Liver (tissue), 9 donors: ENCODE data around the gene VSIG10L. TPM values are rescaled to one million over a fixed set of nuclear protein-coding genes. Genes with fewer than 3 reads are reported as not detected.

Experiments
- DNase-seq: peaks from one replicate; pipeline ENCODE4 v3.0.0-alpha.2; 2017; ENCODE audit warnings: low spot score
- H3K27ac ChIP-seq, 2 donors: one replicate each; pipeline ENCODE4 v1.7.0; 2013; ENCODE audit warnings: inconsistent platforms in 2 of 2, low read length in 2 of 2, control low read depth in 1 of 2, low read depth in 1 of 2, mild to moderate bottlenecking in 1 of 2
- H3K27me3 ChIP-seq, 4 donors: one replicate each; pipeline versions ENCODE4 v1.6.1 to v1.7.0; 2013; ENCODE audit warnings: low read length in 3 of 4, inconsistent platforms in 1 of 4, mild to moderate bottlenecking in 1 of 4, moderate library complexity in 1 of 4; ENCODE audit not compliant: control insufficient read depth in 4 of 4, insufficient read depth in 4 of 4
- H3K36me3 ChIP-seq, 4 donors: one replicate each; pipeline versions ENCODE4 v1.6.1 to v1.7.0; 2013; ENCODE audit warnings: low read length in 3 of 4, mild to moderate bottlenecking in 3 of 4, low read depth in 1 of 4, moderate library complexity in 1 of 4; ENCODE audit not compliant: control insufficient read depth in 4 of 4, insufficient read depth in 3 of 4
- H3K4me1 ChIP-seq, 4 donors: one replicate each; pipeline versions ENCODE4 v1.6.1 to v1.7.0; 2013; ENCODE audit warnings: low read length in 3 of 4, mild to moderate bottlenecking in 3 of 4, moderate library complexity in 1 of 4; ENCODE audit not compliant: control insufficient read depth in 4 of 4, insufficient read depth in 4 of 4
- H3K4me3 ChIP-seq, 3 donors: one replicate each; pipeline versions ENCODE4 v1.6.1 to v1.7.0; 2013; ENCODE audit warnings: low read length in 3 of 3, control low read depth in 1 of 3, low read depth in 1 of 3, mild to moderate bottlenecking in 1 of 3
- H3K9ac ChIP-seq, 2 donors: one replicate each; pipeline ENCODE4 v1.7.0; 2013; ENCODE audit warnings: low read length in 2 of 2, mild to moderate bottlenecking in 2 of 2, moderate library complexity in 2 of 2, control low read depth in 1 of 2, low read depth in 1 of 2
- H3K9me3 ChIP-seq, 4 donors: one replicate each; pipeline versions ENCODE4 v1.6.1 to v1.7.0; 2013; ENCODE audit warnings: low read length in 3 of 4; ENCODE audit not compliant: control insufficient read depth in 4 of 4
- CTCF ChIP-seq: fragments of 150-350 bp; IDR thresholded peaks from 2 replicates; pipeline ENCODE4 v1.5.1; 2017; ENCODE audit warnings: improper control_type of control experiment, low read depth, low read length; ENCODE audit not compliant: missing input control
- EGR1 ChIP-seq, 2 donors: IDR thresholded peaks; 2 replicates each; pipeline ENCODE4 v1.6.1; 2016 to 2018; ENCODE audit warnings: antibody characterized with exemption in 2 of 2, low read depth in 2 of 2
- FOXA1 ChIP-seq: IDR thresholded peaks from 2 replicates; pipeline ENCODE4 v1.6.1; 2016; ENCODE audit warnings: antibody characterized with exemption
- FOXA2 ChIP-seq: IDR thresholded peaks from 2 replicates; pipeline ENCODE4 v1.6.1; 2016; ENCODE audit warnings: antibody characterized with exemption
- GABPA ChIP-seq, 2 donors: IDR thresholded peaks in 1 of 2; conservative IDR thresholded peaks in 1 of 2; 2 replicates each; pipeline ENCODE4 v1.6.1; 2016; ENCODE audit warnings: antibody characterized with exemption in 2 of 2, mild to moderate bottlenecking in 1 of 2, moderate library complexity in 1 of 2
- HNF4A ChIP-seq, 2 donors: conservative IDR thresholded peaks; 2 replicates each; pipeline ENCODE4 v1.6.1; 2016; ENCODE audit warnings: antibody characterized with exemption in 2 of 2, mild to moderate bottlenecking in 2 of 2
- HNF4G ChIP-seq: IDR thresholded peaks from 2 replicates; pipeline ENCODE4 v1.6.1; 2016; ENCODE audit warnings: antibody characterized with exemption
- JUND ChIP-seq, 2 donors: IDR thresholded peaks; 2 replicates each; pipeline ENCODE4 v1.6.1; 2016; ENCODE audit warnings: antibody characterized with exemption in 2 of 2
- MAX ChIP-seq: IDR thresholded peaks from 2 replicates; pipeline ENCODE4 v1.6.1; 2016; ENCODE audit warnings: antibody characterized with exemption
- NR2F2 ChIP-seq: IDR thresholded peaks from 2 replicates; pipeline ENCODE4 v1.6.1; 2016; ENCODE audit warnings: antibody characterized with exemption
- RAD21 ChIP-seq, 2 donors: IDR thresholded peaks; 2 replicates each; pipeline ENCODE4 v1.6.1; 2016; ENCODE audit warnings: antibody characterized with exemption in 2 of 2, mild to moderate bottlenecking in 2 of 2
- RXRA ChIP-seq, 2 donors: IDR thresholded peaks; 2 replicates each; pipeline ENCODE4 v1.6.1; 2017 to 2018; ENCODE audit warnings: antibody characterized with exemption in 2 of 2, mild to moderate bottlenecking in 1 of 2
- SP1 ChIP-seq: IDR thresholded peaks from 2 replicates; pipeline ENCODE4 v1.6.1; 2018; ENCODE audit warnings: antibody characterized with exemption, mild to moderate bottlenecking
- TAF1 ChIP-seq: conservative IDR thresholded peaks from 2 replicates; pipeline ENCODE4 v1.6.1; 2016; ENCODE audit warnings: antibody characterized with exemption, mild to moderate bottlenecking
- YY1 ChIP-seq: IDR thresholded peaks from 2 replicates; pipeline ENCODE4 v1.6.1; 2016; ENCODE audit warnings: antibody characterized with exemption, mild to moderate bottlenecking
- ZBTB33 ChIP-seq: IDR thresholded peaks from 2 replicates; pipeline ENCODE4 v1.6.1; 2016; ENCODE audit warnings: antibody characterized with exemption
- WGBS: extraction: QIAGEN DNeasy Blood & Tissue Kit; methylation state at CpG from one replicate; pipeline ENCODE4 v1.1.7; 2013; 5-methylcytosine and 5-hydroxymethylcytosine counted together
- polyA plus RNA-seq, 2 donors: library from polyadenylated mRNA; stranded (reverse) in 1 of 2; unstranded in 1 of 2; fragments of 200-250 nt in 1 of 2; fragments of >200 nt in 1 of 2; fragmentation: Nextera tagmentation in 1 of 2; extraction: Ambion mirVana in 1 of 2; gene quantifications; one replicate each; pipeline versions ENCODE4 v1.2.1 to v1.2.3, GENCODE V29; 2013 to 2015
- total RNA-seq, 2 donors: library from RNA; depleted of rRNA; stranded (reverse); fragments of >200 nt; gene quantifications; one replicate each; pipeline ENCODE4 v1.2.3, GENCODE V29; 2014
- TF ChIP-seq, protein P1 (sequence below): IDR thresholded peaks from 2 replicates; pipeline ENCODE4 v1.6.1; 2016; ENCODE audit warnings: antibody characterized with exemption
- TF ChIP-seq, protein P2 (sequence below): IDR thresholded peaks from 2 replicates; pipeline ENCODE4 v1.6.1; 2016; ENCODE audit warnings: antibody characterized with exemption, mild to moderate bottlenecking
- donor health status: healthy.
- donor health status: healthy.
- donor health status: healthy.
- donor health status: healthy.
- donor health status: healthy.

Gene VSIG10L
- total and polyA plus RNA-seq, 4 donors, result 0.60 to 1.8 (median 0.83) TPM

- Histone ChIP-seq H3K27ac (peak overlapping the region; percentile 98 to 99), H3K27me3 (no peaks in the 10 kb centered on the region), H3K9ac (peak overlapping the region; percentile 86 to 98), H3K4me1 (peaks cover 0 to 39% (median 24%) of the 10 kb centered on the region in 4 donors), H3K9me3 (no peaks in the 10 kb centered on the region), H3K36me3 (no peaks in the 10 kb centered on the region), H3K4me3 (peak overlapping the region; percentile 71 to 82 (median 78))
- DNase-seq, result peak; percentile 99
- 3% methylated on average over 64 of the region's 64 CpGs for WGBS
- TF ChIP-seq, protein P1, sequence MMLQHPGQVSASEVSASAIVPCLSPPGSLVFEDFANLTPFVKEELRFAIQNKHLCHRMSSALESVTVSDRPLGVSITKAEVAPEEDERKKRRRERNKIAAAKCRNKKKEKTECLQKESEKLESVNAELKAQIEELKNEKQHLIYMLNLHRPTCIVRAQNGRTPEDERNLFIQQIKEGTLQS, result no peak
- TF ChIP-seq FOXA2, result no peak
- TF ChIP-seq GABPA (IDR thresholded peaks at IDR 0.05 in 1 of 2, conservative IDR thresholded peaks at IDR 0.05 in 1 of 2), result peak in 1 of 2 donors; percentile 57
- TF ChIP-seq RXRA (IDR thresholded peaks at IDR 0.05), result peak; percentile 37 to 63
- peak in 1 of 2 donors; percentile 31 for TF ChIP-seq JUND (IDR thresholded peaks at IDR 0.05)
- TF ChIP-seq RAD21 (IDR thresholded peaks at IDR 0.05), result peak; percentile 52 to 56
- peak; percentile 1 for TF ChIP-seq CTCF
- TF ChIP-seq HNF4A (conservative IDR thresholded peaks at IDR 0.05), result peak in 1 of 2 donors; percentile 42
- TF ChIP-seq TAF1, result peak; percentile 25
- peak; percentile 59 for TF ChIP-seq YY1
- TF ChIP-seq MAX, result peak; percentile 78
- TF ChIP-seq NR2F2, result peak; percentile 3
- TF ChIP-seq EGR1 (IDR thresholded peaks at IDR 0.05; ENCODE audit: low read depth in 2 of 2), result peak; percentile 33 to 40
- no peak for TF ChIP-seq ZBTB33
- TF ChIP-seq, protein P2, sequence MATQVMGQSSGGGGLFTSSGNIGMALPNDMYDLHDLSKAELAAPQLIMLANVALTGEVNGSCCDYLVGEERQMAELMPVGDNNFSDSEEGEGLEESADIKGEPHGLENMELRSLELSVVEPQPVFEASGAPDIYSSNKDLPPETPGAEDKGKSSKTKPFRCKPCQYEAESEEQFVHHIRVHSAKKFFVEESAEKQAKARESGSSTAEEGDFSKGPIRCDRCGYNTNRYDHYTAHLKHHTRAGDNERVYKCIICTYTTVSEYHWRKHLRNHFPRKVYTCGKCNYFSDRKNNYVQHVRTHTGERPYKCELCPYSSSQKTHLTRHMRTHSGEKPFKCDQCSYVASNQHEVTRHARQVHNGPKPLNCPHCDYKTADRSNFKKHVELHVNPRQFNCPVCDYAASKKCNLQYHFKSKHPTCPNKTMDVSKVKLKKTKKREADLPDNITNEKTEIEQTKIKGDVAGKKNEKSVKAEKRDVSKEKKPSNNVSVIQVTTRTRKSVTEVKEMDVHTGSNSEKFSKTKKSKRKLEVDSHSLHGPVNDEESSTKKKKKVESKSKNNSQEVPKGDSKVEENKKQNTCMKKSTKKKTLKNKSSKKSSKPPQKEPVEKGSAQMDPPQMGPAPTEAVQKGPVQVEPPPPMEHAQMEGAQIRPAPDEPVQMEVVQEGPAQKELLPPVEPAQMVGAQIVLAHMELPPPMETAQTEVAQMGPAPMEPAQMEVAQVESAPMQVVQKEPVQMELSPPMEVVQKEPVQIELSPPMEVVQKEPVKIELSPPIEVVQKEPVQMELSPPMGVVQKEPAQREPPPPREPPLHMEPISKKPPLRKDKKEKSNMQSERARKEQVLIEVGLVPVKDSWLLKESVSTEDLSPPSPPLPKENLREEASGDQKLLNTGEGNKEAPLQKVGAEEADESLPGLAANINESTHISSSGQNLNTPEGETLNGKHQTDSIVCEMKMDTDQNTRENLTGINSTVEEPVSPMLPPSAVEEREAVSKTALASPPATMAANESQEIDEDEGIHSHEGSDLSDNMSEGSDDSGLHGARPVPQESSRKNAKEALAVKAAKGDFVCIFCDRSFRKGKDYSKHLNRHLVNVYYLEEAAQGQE, result peak; percentile 88
- no peak for TF ChIP-seq FOXA1
- peak; percentile 91 for TF ChIP-seq SP1
- no peak for TF ChIP-seq HNF4G
Measured at GRCh38 chr19:51367565-51368365, 25.8 kb upstream of the VSIG10L start.
